Mesenchymal stem cell (in vitro differentiated cells and primary cell): Measurements from ENCODE around the gene BMPR1A.

Experiments
- DNase-seq: peaks from one replicate; pipeline ENCODE4 v3.0.0-alpha.2; 2013
- H2AFZ ChIP-seq: one replicate; pipeline ENCODE4 v1.6.1; 2013; ENCODE audit warnings: low read depth, mild to moderate bottlenecking, control low read depth, inconsistent platforms, low read length, moderate library complexity
- H2AK5ac ChIP-seq: 2 replicates; pipeline ENCODE4 v1.6.1; 2013; ENCODE audit warnings: low read length, moderate library complexity, mild to moderate bottlenecking, inconsistent platforms; ENCODE audit not compliant: severe bottlenecking
- H2BK120ac ChIP-seq: one replicate; pipeline ENCODE4 v1.6.1; 2013; ENCODE audit warnings: low read depth, mild to moderate bottlenecking, inconsistent platforms, low read length, moderate library complexity
- H2BK12ac ChIP-seq, 2 experiments: one replicate each; pipeline ENCODE4 v1.6.1; 2013; ENCODE audit warnings: inconsistent platforms in 2 of 2, low read length in 2 of 2, mild to moderate bottlenecking in 2 of 2, moderate library complexity in 2 of 2, control low read depth in 1 of 2
- H2BK15ac ChIP-seq: one replicate; pipeline ENCODE4 v1.6.1; 2013; ENCODE audit warnings: mild to moderate bottlenecking, low read depth, inconsistent platforms; ENCODE audit not compliant: poor library complexity, severe bottlenecking
- H2BK5ac ChIP-seq: 2 replicates; pipeline ENCODE4 v1.6.1; 2013; ENCODE audit warnings: low read depth, mild to moderate bottlenecking, low read length, control low read depth, inconsistent platforms; ENCODE audit not compliant: poor library complexity, severe bottlenecking
- H3K14ac ChIP-seq, 2 experiments: one replicate each; pipeline ENCODE4 v1.6.1; 2013; ENCODE audit warnings: inconsistent platforms in 2 of 2, low read length in 2 of 2, control low read depth in 1 of 2, mild to moderate bottlenecking in 1 of 2, moderate library complexity in 1 of 2
- H3K18ac ChIP-seq, 2 experiments: one replicate each; pipeline ENCODE4 v1.6.1; 2013; ENCODE audit warnings: inconsistent platforms in 2 of 2, low read length in 2 of 2, control low read depth in 1 of 2, low read depth in 1 of 2, mild to moderate bottlenecking in 1 of 2
- H3K23ac ChIP-seq, 2 experiments: one replicate each; pipeline ENCODE4 v1.6.1; 2013; ENCODE audit warnings: inconsistent platforms in 2 of 2, low read length in 2 of 2, mild to moderate bottlenecking in 2 of 2, moderate library complexity in 2 of 2, control low read depth in 1 of 2
- H3K27ac ChIP-seq: 2 replicates; pipeline ENCODE4 v1.5.1; 2013; ENCODE audit warnings: mild to moderate bottlenecking, moderate library complexity, low read length, control low read depth, inconsistent platforms; ENCODE audit not compliant: poor library complexity, severe bottlenecking
- H3K27me3 ChIP-seq, 2 experiments: 2 replicates each; pipeline versions ENCODE4 v1.6.1 to v1.7.0; 2013; ENCODE audit warnings: low read length in 2 of 2, mild to moderate bottlenecking in 2 of 2, moderate library complexity in 2 of 2, control low read depth in 1 of 2, inconsistent platforms in 1 of 2; ENCODE audit not compliant: control insufficient read depth in 1 of 2, insufficient read depth in 1 of 2
- H3K36me3 ChIP-seq, 2 experiments: 2 replicates each; pipeline versions ENCODE4 v1.6.1 to v1.7.0; 2013; ENCODE audit warnings: low read length in 2 of 2, control low read depth in 1 of 2, inconsistent platforms in 1 of 2, low read depth in 1 of 2, mild to moderate bottlenecking in 1 of 2; ENCODE audit not compliant: insufficient read depth in 2 of 2, control insufficient read depth in 1 of 2
- H3K4ac ChIP-seq, 2 experiments: one replicate each; pipeline ENCODE4 v1.6.1; 2013; ENCODE audit warnings: inconsistent platforms in 2 of 2, low read length in 2 of 2, mild to moderate bottlenecking in 2 of 2, moderate library complexity in 2 of 2, control low read depth in 1 of 2, low read depth in 1 of 2
- H3K4me1 ChIP-seq: 2 replicates; pipeline ENCODE4 v1.6.1; 2013; ENCODE audit warnings: low read depth, low read length, control low read depth; ENCODE audit not compliant: control insufficient read depth, insufficient read depth
- H3K4me2 ChIP-seq: 2 replicates; pipeline ENCODE4 v1.6.1; 2013; ENCODE audit warnings: low read length, mild to moderate bottlenecking, inconsistent platforms; ENCODE audit not compliant: poor library complexity, severe bottlenecking
- H3K4me3 ChIP-seq, 2 experiments: 2 replicates each; pipeline versions ENCODE4 v1.5.1 to v1.7.0; 2013; ENCODE audit warnings: low read length in 2 of 2, mild to moderate bottlenecking in 2 of 2, control low read depth in 1 of 2, low read depth in 1 of 2; ENCODE audit not compliant: insufficient read depth in 1 of 2
- H3K79me1 ChIP-seq: replicated peaks from 2 replicates; pipeline ENCODE4 v1.6.1; 2013; ENCODE audit warnings: mild to moderate bottlenecking, control low read depth, low read length, inconsistent platforms; ENCODE audit not compliant: poor library complexity, severe bottlenecking
- H3K9ac ChIP-seq: 2 replicates; pipeline ENCODE4 v1.7.0; 2013; ENCODE audit warnings: mild to moderate bottlenecking, low read length, moderate library complexity
- H3K9me3 ChIP-seq: 2 replicates; pipeline ENCODE4 v1.7.0; 2013; ENCODE audit warnings: mild to moderate bottlenecking, low read length; ENCODE audit not compliant: control insufficient read depth
- H4K8ac ChIP-seq: one replicate; pipeline ENCODE4 v1.6.1; 2013; ENCODE audit warnings: inconsistent platforms, mild to moderate bottlenecking, low read length, moderate library complexity
- H4K91ac ChIP-seq: one replicate; pipeline ENCODE4 v1.6.1; 2013; ENCODE audit warnings: mild to moderate bottlenecking, low read length, inconsistent platforms
- WGBS: methylation state at CpG from one replicate; pipeline ENCODE4 v1.1.7; 2013; ENCODE audit warnings: mixed read lengths; 5-methylcytosine and 5-hydroxymethylcytosine counted together

BMPR1A gene

DNA sequence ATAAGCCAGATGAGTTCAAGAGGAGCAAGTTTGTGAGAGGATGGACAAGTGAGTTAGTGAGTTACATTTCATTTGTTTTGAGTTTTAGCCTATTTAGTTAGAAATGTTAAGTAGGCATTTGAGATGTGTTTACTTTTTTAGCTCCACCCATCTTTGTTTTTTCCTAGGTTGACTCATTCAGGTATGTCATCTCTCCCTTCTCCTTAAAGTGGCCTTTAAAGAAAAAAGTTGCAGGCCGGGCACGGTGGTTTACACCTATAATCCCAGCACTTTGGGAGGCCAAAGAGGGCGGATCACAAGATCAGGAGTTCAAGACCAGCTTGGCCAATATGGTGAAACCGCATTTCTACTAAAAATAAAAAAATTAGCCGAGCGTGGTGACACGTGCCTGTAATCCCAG is 71.2 kb downstream of the BMPR1A start:
- Histone ChIP-seq H3K27ac (no peak overlapping the region), H2BK120ac (no peak overlapping the region), H3K27me3 (no peaks in the 10 kb centered on the region), H4K91ac (no peak overlapping the region), H2AFZ (no peak overlapping the region), H3K9ac (no peak overlapping the region), H3K79me1 (peaks cover 26% of the 10 kb centered on the region), H3K4me1 (peaks cover 1% of the 10 kb centered on the region), H3K4me2 (no peak overlapping the region), H3K18ac (no peak overlapping the region), H3K4me3 (no peak overlapping the region), H2BK5ac (no peak overlapping the region), H3K9me3 (no peaks in the 10 kb centered on the region), H3K23ac (no peak overlapping the region), H2BK15ac (no peak overlapping the region), H4K8ac (no peak overlapping the region), H2BK12ac (no peak overlapping the region), H3K36me3 (no peaks in the 10 kb centered on the region), H2AK5ac (no peak overlapping the region), H3K14ac (no peak overlapping the region), H3K4ac (no peak overlapping the region)
- no peak for DNase-seq
- 95% methylated on average over 7 of the region's 7 CpGs for WGBS

DNA sequence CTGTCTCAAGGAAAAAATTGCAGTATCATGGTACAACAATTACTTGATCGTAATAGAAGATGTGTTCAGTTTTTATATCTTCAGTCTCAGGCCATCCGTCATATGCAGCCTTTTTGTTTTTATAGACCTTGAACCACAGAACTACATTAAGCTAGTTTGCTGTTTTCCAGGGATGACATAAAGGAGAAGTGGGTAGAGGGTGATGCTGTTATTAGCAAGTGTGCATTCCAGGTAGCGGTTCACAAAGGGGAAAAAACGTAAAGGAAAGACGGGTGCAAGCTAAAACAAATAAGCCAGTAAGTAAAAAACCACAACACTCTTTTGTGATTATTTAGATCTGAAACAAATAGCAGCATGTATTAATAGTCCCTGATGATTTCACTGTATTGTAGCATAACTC is 71.7 kb downstream of the BMPR1A start:
- no peak for DNase-seq
- no peaks in the 10 kb centered on the region for H3K9me3 ChIP-seq
- no peak overlapping the region for H3K4me2 ChIP-seq
- H3K4ac ChIP-seq: no peak overlapping the region
- no peak overlapping the region for H3K23ac ChIP-seq
- no peak overlapping the region for H3K4me3 ChIP-seq
- H2AK5ac ChIP-seq: no peak overlapping the region
- no peaks in the 10 kb centered on the region for H3K27me3 ChIP-seq
- no peaks in the 10 kb centered on the region for H3K36me3 ChIP-seq
- H3K18ac ChIP-seq: no peak overlapping the region
- no CpG with 5 or more reads among the region's 5 CpGs for WGBS
- H2BK120ac ChIP-seq: no peak overlapping the region
- no peak overlapping the region for H2BK5ac ChIP-seq
- H3K79me1 ChIP-seq: peaks cover 27% of the 10 kb centered on the region
- H3K4me1 ChIP-seq: peaks cover 1% of the 10 kb centered on the region
- no peak overlapping the region for H3K9ac ChIP-seq
- H2BK12ac ChIP-seq: no peak overlapping the region
- no peak overlapping the region for H3K14ac ChIP-seq
- no peak overlapping the region for H2BK15ac ChIP-seq
- H2AFZ ChIP-seq: no peak overlapping the region
- no peak overlapping the region for H3K27ac ChIP-seq
- no peak overlapping the region for H4K91ac ChIP-seq
- H4K8ac ChIP-seq: no peak overlapping the region

DNA sequence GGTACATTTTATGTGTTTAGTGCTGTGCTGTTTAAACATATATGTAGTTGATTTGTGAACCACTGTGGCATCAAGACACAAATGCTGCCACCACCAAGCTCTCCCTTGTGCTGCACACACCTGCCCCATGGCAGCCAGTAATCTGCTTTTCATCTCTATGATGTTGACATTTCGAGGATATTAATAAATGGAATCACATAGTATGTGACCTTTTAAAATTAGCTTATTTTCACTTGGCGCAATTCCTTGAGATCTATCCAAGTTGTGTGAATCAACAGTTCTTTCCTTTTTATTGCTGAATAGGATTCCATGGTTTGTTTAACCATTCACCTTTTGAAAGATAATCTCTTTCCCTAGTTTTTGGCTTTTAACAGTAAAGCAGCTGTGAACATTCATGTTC is 73.1 kb downstream of the BMPR1A start:
- Histone ChIP-seq H3K4ac (no peak overlapping the region), H2BK120ac (no peak overlapping the region), H3K36me3 (no peaks in the 10 kb centered on the region), H3K79me1 (peaks cover 23% of the 10 kb centered on the region), H3K9me3 (no peaks in the 10 kb centered on the region), H2AK5ac (no peak overlapping the region), H2BK12ac (no peak overlapping the region), H3K27ac (no peak overlapping the region), H3K18ac (no peak overlapping the region), H3K4me3 (no peak overlapping the region), H3K27me3 (no peaks in the 10 kb centered on the region), H4K91ac (no peak overlapping the region), H3K4me1 (no peaks in the 10 kb centered on the region), H2BK5ac (no peak overlapping the region), H3K9ac (no peak overlapping the region), H2AFZ (no peak overlapping the region), H3K14ac (no peak overlapping the region), H3K23ac (no peak overlapping the region), H4K8ac (no peak overlapping the region), H3K4me2 (no peak overlapping the region), H2BK15ac (no peak overlapping the region)
- no peak for DNase-seq
- WGBS: 100% methylated on average over 1 of the region's 2 CpGs

DNA sequence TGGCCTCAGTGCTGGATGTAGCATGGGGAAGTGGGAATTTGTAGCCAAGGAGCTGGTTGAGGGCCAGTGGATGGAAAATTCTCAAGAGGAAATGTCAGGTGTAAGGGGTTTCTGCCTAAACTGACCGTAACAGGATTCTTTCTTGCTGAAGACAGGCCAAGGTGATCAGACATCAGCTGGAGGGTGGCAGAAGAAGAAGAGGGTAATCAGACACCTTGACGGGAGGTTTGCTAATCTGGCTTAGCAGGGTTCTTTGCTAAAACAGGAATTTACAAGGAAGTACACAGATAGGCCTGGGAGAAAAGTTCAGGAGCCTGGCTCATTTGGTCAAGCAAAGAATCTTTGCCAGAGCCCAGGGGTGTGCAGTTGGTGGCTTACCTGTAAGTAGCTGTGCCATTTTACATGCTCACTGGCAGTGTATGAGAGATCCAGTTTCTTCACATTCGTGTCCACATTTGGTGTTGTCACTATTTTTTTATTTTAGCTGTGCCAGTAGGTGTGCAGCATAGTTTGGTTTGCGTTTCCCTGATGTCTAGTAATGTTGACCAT is 73.7 kb downstream of the BMPR1A start:
- H3K9ac ChIP-seq: no peak overlapping the region
- no peak overlapping the region for H3K27ac ChIP-seq
- H4K91ac ChIP-seq: no peak overlapping the region
- WGBS: 85% methylated on average over 3 of the region's 4 CpGs
- no peak overlapping the region for H3K14ac ChIP-seq
- no peak overlapping the region for H2BK15ac ChIP-seq
- no peak overlapping the region for H2BK12ac ChIP-seq
- H3K9me3 ChIP-seq: no peaks in the 10 kb centered on the region
- no peak overlapping the region for H2BK5ac ChIP-seq
- H3K27me3 ChIP-seq: no peaks in the 10 kb centered on the region
- no peak overlapping the region for H4K8ac ChIP-seq
- DNase-seq: no peak
- H3K79me1 ChIP-seq: peaks cover 21% of the 10 kb centered on the region
- no peak overlapping the region for H2BK120ac ChIP-seq
- H3K4me3 ChIP-seq: no peak overlapping the region
- H2AFZ ChIP-seq: no peak overlapping the region
- no peak overlapping the region for H2AK5ac ChIP-seq
- H3K23ac ChIP-seq: no peak overlapping the region
- H3K4ac ChIP-seq: no peak overlapping the region
- peaks cover 1% of the 10 kb centered on the region for H3K4me1 ChIP-seq
- H3K36me3 ChIP-seq: no peaks in the 10 kb centered on the region
- no peak overlapping the region for H3K18ac ChIP-seq
- no peak overlapping the region for H3K4me2 ChIP-seq
